Measurements from ENCODE around the gene PCP4L1. TPM values are rescaled to one million over a fixed set of nuclear protein-coding genes. Genes with fewer than 3 reads are reported as not detected.
A peak's percentile ranks its signal among the peaks of the same experiment; 100 is the strongest.
"Not testable (repeated sequence)": the region's sequence is repeated elsewhere in the genome, so short reads cannot be mapped to it uniquely, and the experiment has no call there.

Gene PCP4L1
- total RNA-seq, 4 donors from 2014 or later, result 6.9 to 52.7 (median 9.6) TPM

DNA sequence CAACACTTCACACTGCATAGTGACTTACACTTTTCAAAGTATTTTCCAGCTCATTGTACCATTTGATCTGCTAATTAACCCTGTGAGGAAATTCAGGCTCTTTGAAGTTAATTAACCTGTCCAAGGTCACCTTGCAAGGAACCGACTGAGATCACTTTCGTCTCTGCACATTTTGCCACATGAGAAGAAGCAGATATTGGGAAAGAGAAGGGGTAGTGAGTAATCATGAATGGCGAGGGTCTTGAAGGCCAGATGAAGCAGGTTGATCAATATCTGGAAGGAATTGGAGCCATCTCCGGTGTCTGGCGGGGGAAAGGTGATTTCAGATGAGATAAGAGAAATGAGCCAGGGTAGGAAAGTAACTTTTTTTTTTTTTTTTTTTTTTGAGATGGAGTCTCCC lies 38.5 kb upstream of the PCP4L1 start:
- Histone ChIP-seq H3K27ac (no peak overlapping the region), H3K4me1 (peaks cover under 1 to 5% (median 2%) of the 10 kb centered on the region in 3 donors), H3K4me3 (no peak overlapping the region), H3K27me3 (no peaks in the 10 kb centered on the region), H3K36me3 (peaks cover 0 to 5% (median 0%) of the 10 kb centered on the region in 3 donors), H3K9me3 (no peaks in the 10 kb centered on the region)
- intact Hi-C loops (cut with DNase I), result loop anchor here (10.0 kb wide), 1 partner anchor 155 kb away; no protein-coding TSS in a partner anchor
- 82 to 84% methylated on average over 5 of the region's 5 CpGs for WGBS, 2 donors
- no peak for TF ChIP-seq POLR2A (IDR thresholded peaks at IDR 0.05)
- TF ChIP-seq, protein P1, sequence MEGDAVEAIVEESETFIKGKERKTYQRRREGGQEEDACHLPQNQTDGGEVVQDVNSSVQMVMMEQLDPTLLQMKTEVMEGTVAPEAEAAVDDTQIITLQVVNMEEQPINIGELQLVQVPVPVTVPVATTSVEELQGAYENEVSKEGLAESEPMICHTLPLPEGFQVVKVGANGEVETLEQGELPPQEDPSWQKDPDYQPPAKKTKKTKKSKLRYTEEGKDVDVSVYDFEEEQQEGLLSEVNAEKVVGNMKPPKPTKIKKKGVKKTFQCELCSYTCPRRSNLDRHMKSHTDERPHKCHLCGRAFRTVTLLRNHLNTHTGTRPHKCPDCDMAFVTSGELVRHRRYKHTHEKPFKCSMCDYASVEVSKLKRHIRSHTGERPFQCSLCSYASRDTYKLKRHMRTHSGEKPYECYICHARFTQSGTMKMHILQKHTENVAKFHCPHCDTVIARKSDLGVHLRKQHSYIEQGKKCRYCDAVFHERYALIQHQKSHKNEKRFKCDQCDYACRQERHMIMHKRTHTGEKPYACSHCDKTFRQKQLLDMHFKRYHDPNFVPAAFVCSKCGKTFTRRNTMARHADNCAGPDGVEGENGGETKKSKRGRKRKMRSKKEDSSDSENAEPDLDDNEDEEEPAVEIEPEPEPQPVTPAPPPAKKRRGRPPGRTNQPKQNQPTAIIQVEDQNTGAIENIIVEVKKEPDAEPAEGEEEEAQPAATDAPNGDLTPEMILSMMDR (IDR thresholded peaks at IDR 0.05), result no peak
- DNase-seq, result no peak

DNA sequence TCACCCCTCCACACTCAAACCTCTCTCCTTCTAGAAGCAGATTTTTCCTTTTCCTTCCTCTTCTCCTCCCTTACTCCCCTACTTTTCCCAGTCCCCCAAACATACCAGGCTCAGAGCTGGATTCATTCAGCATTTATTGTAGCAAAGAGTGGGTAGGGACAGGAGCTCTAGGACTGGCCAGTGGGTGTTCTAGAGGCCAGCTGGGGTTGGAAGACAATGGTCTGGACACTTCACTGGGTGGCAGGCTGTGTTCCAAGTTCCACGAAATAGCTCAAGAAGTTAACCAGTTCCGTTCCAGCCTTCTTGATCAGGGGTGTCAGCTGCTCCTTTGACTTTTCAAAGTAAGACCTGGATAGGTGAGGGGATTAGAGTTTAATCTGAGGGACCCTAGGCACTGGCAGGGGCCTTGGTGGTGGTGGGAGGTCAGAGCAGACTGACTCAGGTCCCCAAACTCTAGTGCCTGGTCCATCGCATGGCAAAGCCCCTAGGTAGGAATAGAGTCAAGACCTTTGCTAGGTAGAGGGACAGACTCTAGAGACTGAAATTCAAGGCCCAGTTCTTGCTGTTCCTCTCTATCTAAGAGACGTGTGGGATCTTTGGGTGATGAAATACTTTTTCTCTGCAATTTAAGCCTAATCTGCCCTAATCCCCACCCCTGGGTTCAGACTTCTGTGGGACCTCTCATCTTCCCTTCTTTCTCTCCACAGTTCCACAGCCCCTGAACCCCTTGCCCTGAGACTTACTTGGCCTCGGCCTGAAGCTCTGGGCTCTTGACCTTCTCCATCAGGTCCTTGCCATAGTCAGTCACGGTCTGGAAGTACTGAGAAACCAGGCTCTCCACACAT lies 36.1 kb upstream of the PCP4L1 start:
- WGBS, 2 donors, result 68 to 73% methylated on average over 5 of the region's 6 CpGs
- no peak overlapping the region for H3K4me3 ChIP-seq
- H3K27me3 ChIP-seq, result no peaks in the 10 kb centered on the region
- no peak for DNase-seq
- H3K4me1 ChIP-seq, result peaks cover 18 to 25% (median 18%) of the 10 kb centered on the region in 3 donors
- TF ChIP-seq, protein P1 (IDR thresholded peaks at IDR 0.05), result no peak
- intact Hi-C loops (cut with DNase I), result loop anchor here (10.0 kb wide), 1 partner anchor 152 kb away; no protein-coding TSS in a partner anchor
- no peak overlapping the region for H3K27ac ChIP-seq
- no peaks in the 10 kb centered on the region for H3K9me3 ChIP-seq
- no peaks in the 10 kb centered on the region for H3K36me3 ChIP-seq

DNA sequence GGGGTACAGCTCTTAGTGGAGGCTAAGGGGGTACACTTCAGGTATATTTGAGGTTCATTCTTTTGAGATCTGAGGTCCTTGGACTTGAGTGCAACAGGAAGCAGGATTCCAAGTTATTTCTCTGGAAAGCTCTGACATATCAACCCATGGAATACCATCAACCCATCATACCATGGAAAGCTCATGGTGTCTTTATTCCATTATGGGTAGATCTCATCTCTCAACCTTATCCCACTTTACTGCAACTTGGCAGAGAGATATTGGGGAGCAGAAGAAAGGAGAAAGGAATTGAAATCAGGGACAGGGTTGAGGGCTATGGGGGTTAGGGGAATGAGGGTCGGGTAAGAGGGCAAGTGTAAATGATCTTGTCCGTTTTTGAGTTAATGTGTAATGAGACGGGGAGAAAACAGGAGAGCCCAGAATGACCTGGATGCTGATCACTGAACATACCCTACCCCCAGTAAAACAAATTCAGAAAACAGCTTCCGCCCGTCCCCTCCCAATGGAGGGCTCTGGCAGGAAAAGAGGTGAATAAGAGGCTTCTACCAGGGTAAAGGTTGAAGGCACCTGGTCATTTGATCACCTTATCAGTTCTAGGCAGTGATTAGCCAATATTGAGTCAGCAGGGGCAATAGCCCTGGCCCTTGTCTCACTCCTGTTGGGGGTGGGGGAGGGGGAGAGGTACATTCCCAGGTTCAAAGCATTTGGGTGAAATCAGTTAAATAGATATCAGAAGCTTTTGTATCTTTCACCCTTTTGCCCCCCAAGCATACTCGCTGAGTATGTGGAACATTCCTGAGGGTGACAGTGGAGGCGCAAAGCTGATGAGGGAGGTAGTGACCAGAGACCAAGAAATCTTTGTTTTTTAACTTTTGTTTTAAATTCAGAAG lies 34.5 kb upstream of the PCP4L1 start:
- intact Hi-C loops (cut with DNase I), result loop anchor here (10.0 kb wide), 1 partner anchor 151 kb away; no protein-coding TSS in a partner anchor
- Histone ChIP-seq H3K27me3 (no peaks in the 10 kb centered on the region), H3K9me3 (no peaks in the 10 kb centered on the region), H3K36me3 (peaks cover 2 to 10% (median 5%) of the 10 kb centered on the region in 3 donors), H3K4me3 (no peak overlapping the region), H3K4me1 (peaks cover 21 to 33% (median 25%) of the 10 kb centered on the region in 3 donors), H3K27ac (no peak overlapping the region)
- no peak for DNase-seq
- TF ChIP-seq POLR2A (IDR thresholded peaks at IDR 0.05), result no peak
- TF ChIP-seq, protein P1 (IDR thresholded peaks at IDR 0.05), result no peak
- WGBS, 2 donors, result 86 to 91% methylated on average over 7 of the region's 7 CpGs

DNA sequence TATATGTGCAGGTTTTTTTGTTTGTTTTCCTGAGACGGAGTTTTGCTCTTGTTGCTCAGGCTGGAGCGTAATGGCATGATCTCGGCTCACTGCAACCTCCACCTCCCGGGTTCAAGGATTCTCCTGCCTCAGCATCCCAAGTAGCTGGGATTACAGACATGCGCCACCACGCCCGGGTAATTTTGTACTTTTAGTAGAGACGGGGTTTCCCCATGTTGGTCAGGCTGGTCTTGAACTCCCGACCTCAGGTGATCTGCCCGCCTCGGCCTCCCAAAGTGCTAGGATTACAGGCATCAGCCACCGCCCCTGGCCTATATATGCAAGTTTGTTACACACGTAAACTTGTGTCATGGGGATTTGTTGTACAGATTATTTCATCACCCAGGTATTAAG lies 33.9 kb upstream of the PCP4L1 start:
- not testable (repeated sequence) for H3K4me3 ChIP-seq, H3K9me3 ChIP-seq, DNase-seq, H3K27me3 ChIP-seq
- intact Hi-C loops (cut with DNase I), result loop anchor here (5.0 to 10.0 kb wide), 2 partner anchors 68 to 150 kb away; no protein-coding TSS in a partner anchor
- peaks cover 8 to 17% (median 12%) of the 10 kb centered on the region in 3 donors for H3K36me3 ChIP-seq
- H3K27ac ChIP-seq, result peak overlapping the region in 3 of 4 donors; percentile 72 to 83 (median 78)
- H3K4me1 ChIP-seq, result peaks cover 21 to 33% (median 25%) of the 10 kb centered on the region in 3 donors
- 72% methylated on average over 10 to 13 of the region's 13 CpGs for WGBS, 2 donors

DNA sequence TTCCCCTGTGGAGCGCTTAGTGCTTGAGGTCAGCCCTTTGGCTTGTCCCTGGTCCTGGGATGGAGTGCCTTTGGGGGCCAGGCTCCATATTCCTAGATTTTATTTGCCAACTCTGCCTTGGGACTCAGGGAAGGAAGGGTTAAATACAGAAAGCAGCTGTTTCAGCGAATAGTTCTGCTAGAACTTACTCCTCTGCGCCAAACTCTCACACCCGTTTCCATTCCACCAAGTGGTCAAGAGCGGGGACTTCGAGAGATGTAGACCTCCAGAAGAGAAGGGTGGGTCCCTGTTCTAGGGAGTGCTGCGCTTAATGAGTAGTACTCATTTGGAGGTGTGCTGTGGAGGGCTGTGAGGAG lies 33.4 kb upstream of the PCP4L1 start:
- Histone ChIP-seq H3K4me3 (peak overlapping the region in 1 of 4 donors; percentile 30), H3K36me3 (peaks cover 12 to 21% (median 14%) of the 10 kb centered on the region in 3 donors), H3K9me3 (no peaks in the 10 kb centered on the region), H3K27me3 (no peaks in the 10 kb centered on the region), H3K27ac (peak overlapping the region; percentile 60 to 83 (median 75)), H3K4me1 (peaks cover 21 to 33% (median 25%) of the 10 kb centered on the region in 3 donors)
- no peak for DNase-seq
- WGBS, 2 donors, result 63 to 80% methylated on average over 7 of the region's 7 CpGs
- intact Hi-C loops (cut with DNase I), result loop anchor here (5.0 to 10.0 kb wide), 2 partner anchors 67 to 150 kb away; no protein-coding TSS in a partner anchor
- TF ChIP-seq, protein P1 (IDR thresholded peaks at IDR 0.05), result no peak
- no peak for TF ChIP-seq POLR2A (IDR thresholded peaks at IDR 0.05)
